Heart left ventricle (tissue), 13 donors: Measurements from ENCODE around the gene CELF4.

Experiments
- POLR2A ChIP-seq, 2 donors: fragments of 450-650 bp; IDR thresholded peaks; one replicate each; pipeline ENCODE4 v1.6.1; 2017; ENCODE audit warnings: antibody characterized with exemption in 2 of 2, mild to moderate bottlenecking in 2 of 2, moderate library complexity in 2 of 2
- TF ChIP-seq, protein P1 (sequence below), 12 donors: fragments of 200-600 bp; sonication (generic) in 4 of 12; IDR thresholded peaks; one replicate each; pipeline versions ENCODE4 v1.5.0 to v1.8.0; 2018 to 2022; ENCODE audit warnings: antibody characterized with exemption in 12 of 12, mild to moderate bottlenecking in 5 of 12
- donor health status: ischemic (EF 13 %, LVEDD 7.1; RV severe dilation, severe dysfunction).
- donor health status: DM: no; HTN: yes; CAD: no.
- donor health status: DM: no; HTN: no; CAD: no.
- donor health status: ischemic (EF 25% LVEDD 6.9; RV normal size, moderate dysfunction).
- donor health status: ischemic (EF 25% LVEDD 5.7; RV mildly dilated, moderate dysfunction).
- donor health status: ischemic (EF 35%, LVEDD 5.7; RV mildly dilated, moderate dysfunction).
- donor health status: nonischemic (EF 11% LVEDD 7.7; RV severe dilation, severe dysfunction).
- donor health status: DM: yes; HTN: yes; CAD: no.
- donor health status: PGD.
- donor health status: ischemic (EF 29% LVEDD 5.4; RV normal size, mild dysfunction).
- donor health status: nonischemic (EF 23%, LVEDD 6.1; RV moderate dilation, normal function).

DNA sequence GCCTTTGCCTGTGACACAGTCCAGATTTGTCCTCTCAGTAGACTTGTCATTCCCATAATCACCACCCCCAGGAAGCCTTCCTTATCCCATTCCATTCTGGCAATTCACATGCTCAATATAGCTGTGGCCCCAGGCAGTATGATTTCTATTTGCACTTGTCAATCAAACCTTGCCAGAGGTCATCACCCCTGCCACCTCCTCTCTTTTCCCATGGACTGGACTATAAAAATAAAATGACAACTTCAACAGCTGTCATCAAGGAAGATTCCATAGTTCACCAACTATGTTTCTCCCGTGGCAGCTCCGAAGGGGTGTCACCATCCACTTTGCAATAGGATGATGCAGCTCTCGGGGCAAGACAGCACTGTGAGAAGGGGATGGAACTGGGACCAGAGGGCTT, 255.7 kb downstream of the CELF4 start:
- TF ChIP-seq, protein P1, sequence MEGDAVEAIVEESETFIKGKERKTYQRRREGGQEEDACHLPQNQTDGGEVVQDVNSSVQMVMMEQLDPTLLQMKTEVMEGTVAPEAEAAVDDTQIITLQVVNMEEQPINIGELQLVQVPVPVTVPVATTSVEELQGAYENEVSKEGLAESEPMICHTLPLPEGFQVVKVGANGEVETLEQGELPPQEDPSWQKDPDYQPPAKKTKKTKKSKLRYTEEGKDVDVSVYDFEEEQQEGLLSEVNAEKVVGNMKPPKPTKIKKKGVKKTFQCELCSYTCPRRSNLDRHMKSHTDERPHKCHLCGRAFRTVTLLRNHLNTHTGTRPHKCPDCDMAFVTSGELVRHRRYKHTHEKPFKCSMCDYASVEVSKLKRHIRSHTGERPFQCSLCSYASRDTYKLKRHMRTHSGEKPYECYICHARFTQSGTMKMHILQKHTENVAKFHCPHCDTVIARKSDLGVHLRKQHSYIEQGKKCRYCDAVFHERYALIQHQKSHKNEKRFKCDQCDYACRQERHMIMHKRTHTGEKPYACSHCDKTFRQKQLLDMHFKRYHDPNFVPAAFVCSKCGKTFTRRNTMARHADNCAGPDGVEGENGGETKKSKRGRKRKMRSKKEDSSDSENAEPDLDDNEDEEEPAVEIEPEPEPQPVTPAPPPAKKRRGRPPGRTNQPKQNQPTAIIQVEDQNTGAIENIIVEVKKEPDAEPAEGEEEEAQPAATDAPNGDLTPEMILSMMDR (IDR thresholded peaks at IDR 0.05) = no peak
- TF ChIP-seq POLR2A (IDR thresholded peaks at IDR 0.05) = no peak
